HepG2 (cell line): ENCODE results near the gene B4GALT5. TPM values are rescaled to one million over a fixed set of nuclear protein-coding genes. Genes with fewer than 3 reads are reported as not detected.

ENCODE experiments used
- CC2D1A ChIP-seq: sonication (generic); formaldehyde crosslinking; IDR thresholded peaks from 2 replicates; pipeline ENCODE4 v1.8.1; 2023; ENCODE audit warnings: mild to moderate bottlenecking, missing genetic modification reagents
- FOXP4 ChIP-seq: sonication (generic); formaldehyde crosslinking; IDR thresholded peaks from 2 replicates; pipeline ENCODE4 v1.4.0; 2020; ENCODE audit warnings: missing genetic modification reagents
- HOXA5 ChIP-seq: sonication (generic); formaldehyde crosslinking; IDR thresholded peaks from 2 replicates; pipeline ENCODE4 v1.4.0; 2020; ENCODE audit warnings: missing genetic modification reagents
- MIER3 ChIP-seq: IDR thresholded peaks from 2 replicates; pipeline ENCODE4 v1.6.1; 2016; ENCODE audit warnings: missing compliant biosample characterization, borderline replicate concordance
- MTERF4 ChIP-seq: sonication (generic); formaldehyde crosslinking; IDR thresholded peaks from 2 replicates; pipeline ENCODE4 v1.8.0; 2023; ENCODE audit warnings: mild to moderate bottlenecking, missing genetic modification reagents
- NCOR1 ChIP-seq: fragments of 200-600 bp; sonication (generic); IDR thresholded peaks from 2 replicates; pipeline ENCODE4 v1.7.0; 2017; ENCODE audit warnings: antibody characterized with exemption, low read length, borderline replicate concordance
- NFATC3 ChIP-seq: sonication (generic); formaldehyde crosslinking; IDR thresholded peaks from 2 replicates; pipeline ENCODE4 v1.5.1; 2020; ENCODE audit warnings: mild to moderate bottlenecking, missing genetic modification reagents
- POLR2AphosphoS5 ChIP-seq: IDR thresholded peaks from 2 replicates; pipeline ENCODE4 v1.6.1; 2012; ENCODE audit warnings: low read depth, low read length
- SAP130 ChIP-seq: IDR thresholded peaks from 2 replicates; pipeline ENCODE4 v1.6.1; 2016; ENCODE audit warnings: low read depth
- SPEN ChIP-seq: sonication (generic); formaldehyde crosslinking; IDR thresholded peaks from 2 replicates; pipeline ENCODE4 v1.5.1; 2020; ENCODE audit warnings: low read depth, mild to moderate bottlenecking, missing genetic modification reagents
- THAP7 ChIP-seq: sonication (generic); formaldehyde crosslinking; IDR thresholded peaks from 2 replicates; pipeline ENCODE4 v1.8.1; 2023; ENCODE audit warnings: mild to moderate bottlenecking, missing genetic modification reagents
- TOPORS ChIP-seq: sonication (generic); formaldehyde crosslinking; IDR thresholded peaks from 2 replicates; pipeline ENCODE4 v1.8.0; 2023; ENCODE audit warnings: mild to moderate bottlenecking, missing genetic modification reagents
- TRAFD1 ChIP-seq: sonication (generic); formaldehyde crosslinking; IDR thresholded peaks from 2 replicates; pipeline ENCODE4 v1.5.1; 2020; ENCODE audit warnings: missing genetic modification reagents, mild to moderate bottlenecking, borderline replicate concordance
- ZBTB37 ChIP-seq: sonication (generic); formaldehyde crosslinking; IDR thresholded peaks from 2 replicates; pipeline ENCODE4 v1.4.0; 2020; ENCODE audit warnings: mild to moderate bottlenecking, missing genetic modification reagents
- ZBTB49 ChIP-seq: sonication (generic); formaldehyde crosslinking; IDR thresholded peaks from 2 replicates; pipeline ENCODE4 v1.4.0; 2020; ENCODE audit warnings: missing genetic modification reagents, borderline replicate concordance
- ZFP36L1 ChIP-seq: sonication (generic); formaldehyde crosslinking; IDR thresholded peaks from 2 replicates; pipeline ENCODE4 v1.8.0; 2022; ENCODE audit warnings: mild to moderate bottlenecking, missing genetic modification reagents, moderate library complexity
- ZNF292 ChIP-seq: sonication (generic); formaldehyde crosslinking; IDR thresholded peaks from 2 replicates; pipeline ENCODE4 v1.8.1; 2022; ENCODE audit warnings: mild to moderate bottlenecking, low read depth, missing genetic modification reagents, borderline replicate concordance
- ZNF614 ChIP-seq: IDR thresholded peaks from 2 replicates; pipeline ENCODE4 v1.6.1; 2018; ENCODE audit warnings: missing biosample characterization, missing genetic modification reagents, inconsistent platforms, borderline replicate concordance
- polyA plus RNA-seq, 8 experiments: library from polyadenylated mRNA; depleted of rRNA in 3 of 8; stranded (reverse) in 7 of 8; unstranded in 1 of 8; fragments of >200 nt; fragmentation: Illumina TruSeq in 4 of 8; extraction: Trizol in 4 of 8; gene quantifications; 2 replicates each; pipeline versions ENCODE4 v1.2.1 to v1.2.3, GENCODE V29; 2011 to 2016; ENCODE audit warnings: low read depth in 4 of 8, missing spikeins in 1 of 8, mixed read lengths in 1 of 8; ENCODE audit not compliant: insufficient read depth in 1 of 8
- total RNA-seq, 5 experiments: library from RNA; depleted of rRNA; stranded (reverse); fragments of >200 nt; fragmentation: Illumina TruSeq; extraction: Trizol; gene quantifications; 2 replicates each; pipeline ENCODE4 v1.2.3, GENCODE V29; 2016; ENCODE audit warnings: low read depth in 1 of 5

Gene B4GALT5
- total and polyA plus RNA-seq, 2 of the 13 experiments (the other 11 are each of a cell fraction or from before 2014, with no cell fraction given): 27.3 to 30.9 TPM

- TF ChIP-seq HOXA5 (CRISPR knock-in tag) (peak; percentile 98), FOXP4 (CRISPR knock-in tag) (peak; percentile 62; the same call in 1 of the 2 replicates), POLR2AphosphoS5 (no peak), TOPORS (no peak; the same call in 1 of the 2 replicates), THAP7 (CRISPR knock-in tag) (no peak; the same call in 1 of the 2 replicates), ZNF292 (CRISPR knock-in tag) (peak; percentile 93; the same call in 1 of the 2 replicates), ZNF614 (CRISPR knock-in tag) (peak; percentile 56; the same call in 1 of the 2 replicates), MIER3 (CRISPR knock-in tag) (peak; percentile 52; the same call in 1 of the 2 replicates), SPEN (CRISPR knock-in tag) (peak; percentile 72), NFATC3 (CRISPR knock-in tag) (peak; percentile 93; the same call in 1 of the 2 replicates), ZBTB49 (CRISPR knock-in tag) (no peak), ZFP36L1 (peak; percentile 53; the same call in 1 of the 2 replicates), TRAFD1 (peak; percentile 31; the same call in 1 of the 2 replicates), SAP130 (CRISPR knock-in tag) (peak; percentile 78), MTERF4 (CRISPR knock-in tag) (0 out of 2 replicates have a peak, but pooled peaks have one; percentile 9), CC2D1A (peak; percentile 13; the same call in 1 of the 2 replicates), NCOR1 (0 out of 2 replicates have a peak, but pooled peaks have one; percentile 27), ZBTB37 (CRISPR knock-in tag) (no peak)
Observed at GRCh38 chr20:49610691-49611538, 102.8 kb downstream of the B4GALT5 start (continued).
